ENCODE measurements around the gene TAF11.
"Not testable (repeated sequence)": the region's sequence is repeated elsewhere in the genome, so short reads cannot be mapped to it uniquely, and the experiment has no call there.

TAF11 gene

GRCh38 chr6:34887753-34888513 is at the start of gene TAF11:
Gene TAF11 (minus strand): TSS chr6:34888042. CDS start chr6:34887957, 85 bp downstream.
- peak; percentile 80 for TF ChIP-seq POLR2A (IDR thresholded peaks at IDR 0.05; ENCODE audit: low read depth, low read length)
- DNase-seq (ENCODE audit: insufficient read length, low spot score) (peak; percentile 83), FAIRE-seq (peak; percentile 94)

- no peak for FAIRE-seq
- no peak for DNase-seq (ENCODE audit: insufficient read length, low spot score)
- TF ChIP-seq POLR2A (IDR thresholded peaks at IDR 0.05; ENCODE audit: low read depth, low read length) = no peak
These were observed 46.7 kb upstream of the TAF11 start for GRCh38 chr6:34934516-34934915.

- DNase-seq (ENCODE audit: insufficient read length, low spot score); FAIRE-seq: not testable (repeated sequence)
These were observed 44.4 kb upstream of the TAF11 start for GRCh38 chr6:34932202-34932601.

DNA sequence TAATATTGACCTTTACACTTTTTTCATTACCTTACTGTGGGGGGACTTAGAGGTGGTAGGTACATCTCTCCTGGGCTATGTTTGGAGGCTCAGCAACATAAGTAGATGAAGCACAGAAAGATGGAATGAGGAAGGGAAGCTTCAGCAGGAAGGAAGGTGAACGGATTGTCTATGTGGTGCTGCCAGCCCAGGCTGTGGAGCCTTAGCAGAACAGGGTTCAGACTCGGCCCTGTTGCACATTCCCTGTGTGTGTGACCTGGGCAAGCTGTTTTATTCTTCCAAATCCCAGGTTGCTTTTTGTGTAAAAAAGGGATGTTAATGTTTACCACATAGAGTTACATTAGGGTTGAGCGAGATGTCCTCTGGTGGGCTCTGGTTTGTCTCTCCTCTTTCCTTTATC is 42.4 kb upstream of the TAF11 start:
- no peak for TF ChIP-seq POLR2A (IDR thresholded peaks at IDR 0.05; ENCODE audit: low read depth, low read length)
- no peak for FAIRE-seq

DNA sequence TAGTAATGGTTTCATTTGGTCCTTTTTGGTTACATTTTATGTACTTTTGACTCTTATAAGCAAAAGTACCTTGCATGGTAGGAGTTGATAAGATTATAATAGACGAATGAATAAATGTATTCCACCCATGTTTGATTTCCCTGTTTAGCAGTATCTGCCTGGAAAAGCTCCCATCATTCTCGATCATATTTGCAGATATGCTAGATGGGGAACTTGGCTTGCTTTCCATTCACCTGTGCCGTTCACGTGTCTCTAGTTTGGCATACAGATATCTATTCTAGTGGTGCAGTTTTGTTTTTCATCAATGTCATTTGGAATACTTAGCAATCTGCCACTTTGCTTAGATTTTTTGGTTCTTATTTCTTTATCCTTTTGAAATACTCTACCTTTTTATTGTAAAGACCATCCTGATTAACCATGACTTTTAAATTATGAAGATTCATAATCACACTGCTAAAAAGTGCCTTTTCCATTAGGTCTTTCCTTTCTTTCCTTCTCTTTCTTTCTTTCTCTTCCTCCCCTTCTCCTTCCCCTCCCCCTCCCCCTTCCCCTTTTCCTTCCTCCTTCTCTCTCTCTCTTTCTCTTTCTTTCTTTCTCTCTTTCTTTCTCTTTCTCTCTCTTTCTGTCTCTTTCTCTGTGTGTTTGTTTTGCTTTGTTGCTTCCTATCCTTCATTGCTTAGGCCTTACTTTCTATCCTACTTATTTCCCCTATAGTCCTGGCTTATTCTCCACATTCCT is 41.6 kb upstream of the TAF11 start:
- no peak for FAIRE-seq
- no peak for TF ChIP-seq POLR2A (IDR thresholded peaks at IDR 0.05; ENCODE audit: low read depth, low read length)
- DNase-seq (ENCODE audit: insufficient read length, low spot score) = no peak

More for the DNA sequence above, 42.4 kb upstream of the TAF11 start:
- DNase-seq (ENCODE audit: insufficient read length, low spot score) = no peak

- no peak for FAIRE-seq
- no peak for TF ChIP-seq POLR2A (IDR thresholded peaks at IDR 0.05; ENCODE audit: low read depth, low read length)
- DNase-seq (ENCODE audit: insufficient read length, low spot score) = no peak
These were observed 40.9 kb upstream of the TAF11 start for GRCh38 chr6:34928695-34929094.

DNA sequence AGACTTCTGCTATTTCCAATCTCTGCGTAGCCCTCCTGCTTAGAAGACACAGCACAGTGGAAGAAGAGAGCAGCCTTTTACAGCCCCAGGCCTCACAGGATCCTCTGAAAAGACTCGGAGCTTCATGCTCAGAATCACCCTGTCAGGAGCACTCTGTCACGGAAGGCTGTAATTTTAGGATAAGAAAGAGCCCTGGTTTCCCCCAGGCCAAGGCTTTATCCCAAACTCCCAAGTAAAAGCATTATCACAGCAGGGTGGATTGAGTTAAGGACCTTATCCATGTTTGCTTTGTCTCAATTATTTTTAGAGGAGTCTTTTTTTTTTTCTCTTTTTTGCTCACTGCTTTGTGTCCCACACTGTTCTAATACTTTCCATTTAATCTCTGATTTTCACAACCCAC is 40.4 kb upstream of the TAF11 start:
- no peak for TF ChIP-seq POLR2A (IDR thresholded peaks at IDR 0.05; ENCODE audit: low read depth, low read length)
- DNase-seq (ENCODE audit: insufficient read length, low spot score) = no peak
- no peak for FAIRE-seq

GRCh38 chr6:34926655-34927054 is 38.8 kb upstream of the TAF11 start:
- DNase-seq (ENCODE audit: insufficient read length, low spot score) (peak; percentile 36), FAIRE-seq (peak; percentile 11)
- no peak for TF ChIP-seq POLR2A (IDR thresholded peaks at IDR 0.05; ENCODE audit: low read depth, low read length)

DNA sequence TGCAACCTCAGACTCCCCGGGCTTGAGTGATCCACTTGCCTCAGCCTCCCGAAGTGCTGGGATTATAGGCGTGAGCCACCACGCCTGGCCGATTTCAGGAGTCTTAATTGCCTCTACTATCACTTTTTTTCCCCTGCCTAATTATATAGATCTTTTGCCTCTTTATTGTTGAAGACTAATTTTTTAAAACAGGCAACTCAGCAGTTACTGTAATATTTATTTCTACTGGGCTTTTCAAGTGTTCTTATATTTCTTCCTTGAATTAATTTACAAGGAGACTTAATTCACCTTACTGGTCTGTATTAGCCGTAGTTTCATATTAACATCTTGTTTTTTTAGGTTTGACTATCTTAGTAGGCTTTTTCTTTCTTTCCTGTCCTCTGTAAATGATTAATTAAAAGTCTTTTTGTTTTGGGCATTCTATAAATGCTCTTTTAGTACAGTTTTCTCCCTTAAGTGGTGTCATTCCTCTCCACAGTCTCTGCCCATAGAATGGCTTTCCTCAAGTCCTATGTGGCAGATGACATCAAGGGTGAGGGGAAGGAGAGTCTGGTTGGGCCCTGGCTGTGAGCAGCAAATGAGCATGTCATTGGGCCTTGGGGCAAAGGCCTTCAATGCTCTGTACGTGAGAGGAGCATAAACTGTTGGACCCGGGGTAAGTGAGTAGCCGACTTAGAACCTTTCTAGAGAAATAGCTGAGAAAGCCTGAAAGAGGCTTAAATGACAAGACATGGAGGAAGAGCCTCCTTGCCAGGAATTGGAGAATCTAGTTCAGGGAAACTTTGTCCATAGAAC is 37.2 kb upstream of the TAF11 start:
- DNase-seq (ENCODE audit: insufficient read length, low spot score) (no peak), FAIRE-seq (no peak)
- TF ChIP-seq POLR2A (IDR thresholded peaks at IDR 0.05; ENCODE audit: low read depth, low read length) = no peak

DNA sequence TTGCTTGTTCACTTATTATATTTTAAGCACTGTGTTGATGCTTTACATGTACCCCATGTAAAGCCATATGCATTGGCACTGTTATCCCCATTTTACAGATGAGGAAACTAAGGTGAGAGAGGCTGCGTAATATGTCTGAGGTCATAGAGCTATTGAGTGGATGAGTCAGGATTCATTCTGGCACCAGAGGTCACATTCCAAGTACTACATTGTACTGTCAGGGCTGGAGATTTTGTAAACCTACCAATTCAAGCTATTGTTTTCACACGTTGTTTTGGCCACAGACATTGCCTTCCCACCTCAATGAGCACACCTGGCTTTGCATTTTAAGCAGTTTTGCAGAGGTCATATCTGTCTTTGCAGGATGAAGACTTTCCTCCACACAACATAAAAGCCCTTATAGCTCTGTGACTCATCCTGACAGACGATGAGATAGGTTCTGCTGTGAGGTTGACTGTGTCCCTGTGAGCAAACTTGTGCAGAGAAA is 34.4 kb upstream of the TAF11 start:
- FAIRE-seq = peak; percentile 33
- no peak for TF ChIP-seq POLR2A (IDR thresholded peaks at IDR 0.05; ENCODE audit: low read depth, low read length)
- DNase-seq (ENCODE audit: insufficient read length, low spot score) = peak; percentile 37

DNA sequence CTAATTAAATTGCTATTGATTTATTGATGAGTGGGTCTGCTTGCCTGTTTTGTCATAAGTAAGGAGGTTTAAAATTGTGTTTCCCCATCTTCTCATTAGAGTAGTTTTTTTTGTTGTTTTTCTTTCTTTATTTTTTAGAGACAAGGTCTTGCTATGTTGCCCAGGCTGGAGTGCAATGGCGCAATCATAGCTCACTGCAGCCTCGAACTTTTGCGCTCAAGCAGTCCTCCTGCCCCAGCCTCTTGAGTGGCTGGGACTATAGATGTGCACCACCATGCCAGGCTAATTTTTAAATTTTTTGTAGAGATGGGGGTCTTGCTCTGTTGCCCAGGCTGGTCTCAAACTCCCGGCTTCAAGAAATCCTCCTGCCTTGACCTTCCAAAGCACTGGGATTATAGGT is 32.3 kb upstream of the TAF11 start:
- no peak for FAIRE-seq
- DNase-seq (ENCODE audit: insufficient read length, low spot score) = no peak
- TF ChIP-seq POLR2A (IDR thresholded peaks at IDR 0.05; ENCODE audit: low read depth, low read length) = no peak

GRCh38 chr6:34919651-34920050 is 31.8 kb upstream of the TAF11 start:
- FAIRE-seq = no peak
- no peak for DNase-seq (ENCODE audit: insufficient read length, low spot score)
- no peak for TF ChIP-seq POLR2A (IDR thresholded peaks at IDR 0.05; ENCODE audit: low read depth, low read length)

GRCh38 chr6:34917626-34918285 is 29.9 kb upstream of the TAF11 start:
- FAIRE-seq (no peak), DNase-seq (ENCODE audit: insufficient read length, low spot score) (no peak)
- TF ChIP-seq POLR2A (IDR thresholded peaks at IDR 0.05; ENCODE audit: low read depth, low read length) = no peak
